ENCODE results near the gene PLBD1. TPM values are rescaled to one million over a fixed set of nuclear protein-coding genes. Genes with fewer than 3 reads are reported as not detected.

The PLBD1 gene, protein sequence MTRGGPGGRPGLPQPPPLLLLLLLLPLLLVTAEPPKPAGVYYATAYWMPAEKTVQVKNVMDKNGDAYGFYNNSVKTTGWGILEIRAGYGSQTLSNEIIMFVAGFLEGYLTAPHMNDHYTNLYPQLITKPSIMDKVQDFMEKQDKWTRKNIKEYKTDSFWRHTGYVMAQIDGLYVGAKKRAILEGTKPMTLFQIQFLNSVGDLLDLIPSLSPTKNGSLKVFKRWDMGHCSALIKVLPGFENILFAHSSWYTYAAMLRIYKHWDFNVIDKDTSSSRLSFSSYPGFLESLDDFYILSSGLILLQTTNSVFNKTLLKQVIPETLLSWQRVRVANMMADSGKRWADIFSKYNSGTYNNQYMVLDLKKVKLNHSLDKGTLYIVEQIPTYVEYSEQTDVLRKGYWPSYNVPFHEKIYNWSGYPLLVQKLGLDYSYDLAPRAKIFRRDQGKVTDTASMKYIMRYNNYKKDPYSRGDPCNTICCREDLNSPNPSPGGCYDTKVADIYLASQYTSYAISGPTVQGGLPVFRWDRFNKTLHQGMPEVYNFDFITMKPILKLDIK
- 0.25 and 0.40 TPM in 2 replicates for total RNA-seq

- no peak for DNase-seq (ENCODE audit: low read depth, low spot score)
These were observed at the start of gene PLBD1 for GRCh38 chr12:14567351-14568162. PLBD1 (minus strand) TSS chr12:14567883; CDS start chr12:14567696, 187 bp downstream.

- no peak for DNase-seq (ENCODE audit: low read depth, low spot score)
These were observed 47.0 kb upstream of the PLBD1 start for GRCh38 chr12:14614704-14615121.

DNA sequence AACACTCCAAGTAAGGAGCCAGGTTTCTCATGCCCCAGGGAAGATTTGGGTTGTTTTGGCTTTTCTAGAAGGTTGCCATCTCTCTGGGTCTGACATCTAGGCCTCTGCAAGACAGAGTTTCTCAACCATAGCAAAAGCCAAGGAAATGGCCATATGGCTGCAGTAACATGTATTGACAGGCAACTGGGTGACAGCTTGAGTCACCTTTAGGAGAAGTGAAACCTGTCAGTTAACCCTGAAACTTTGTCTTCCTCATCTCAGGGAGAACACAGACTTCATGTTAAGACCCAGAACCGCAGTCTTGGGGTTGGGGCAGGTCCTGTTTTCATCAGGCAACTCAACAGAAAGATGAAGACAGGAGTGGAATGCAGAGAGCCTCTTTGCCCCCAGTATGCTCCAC lies 46.0 kb upstream of the PLBD1 start:
- DNase-seq (ENCODE audit: low read depth, low spot score) = no peak

- no peak for DNase-seq (ENCODE audit: low read depth, low spot score)
These were observed 45.3 kb upstream of the PLBD1 start for GRCh38 chr12:14612898-14613445.

DNA sequence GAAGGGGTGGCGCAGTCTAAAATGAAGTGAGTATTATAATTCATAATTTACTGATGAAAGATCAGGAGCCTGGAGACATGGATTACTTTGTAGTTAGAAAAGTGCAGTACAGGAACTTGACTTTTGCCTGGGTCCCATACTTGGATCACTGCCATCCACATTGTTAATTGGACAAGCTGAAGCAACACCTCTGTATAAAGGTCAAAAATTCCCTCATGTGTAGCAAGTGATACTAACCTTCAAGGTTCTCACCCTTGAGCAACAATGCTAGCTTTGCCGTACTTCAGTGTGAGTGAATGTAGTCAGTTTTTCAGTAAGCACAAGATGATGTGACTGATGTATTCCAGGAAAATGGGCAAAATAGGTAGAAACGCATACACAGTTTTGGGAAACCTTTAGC lies 44.6 kb upstream of the PLBD1 start:
- DNase-seq (ENCODE audit: low read depth, low spot score) = no peak

- DNase-seq (ENCODE audit: low read depth, low spot score) = no peak
These were observed 44.0 kb upstream of the PLBD1 start for GRCh38 chr12:14611640-14612203.

- DNase-seq (ENCODE audit: low read depth, low spot score) = no peak
These were observed 39.9 kb upstream of the PLBD1 start for GRCh38 chr12:14607568-14607967.

GRCh38 chr12:14605401-14605989 lies 37.8 kb upstream of the PLBD1 start:
- DNase-seq (ENCODE audit: low read depth, low spot score) = no peak

DNA sequence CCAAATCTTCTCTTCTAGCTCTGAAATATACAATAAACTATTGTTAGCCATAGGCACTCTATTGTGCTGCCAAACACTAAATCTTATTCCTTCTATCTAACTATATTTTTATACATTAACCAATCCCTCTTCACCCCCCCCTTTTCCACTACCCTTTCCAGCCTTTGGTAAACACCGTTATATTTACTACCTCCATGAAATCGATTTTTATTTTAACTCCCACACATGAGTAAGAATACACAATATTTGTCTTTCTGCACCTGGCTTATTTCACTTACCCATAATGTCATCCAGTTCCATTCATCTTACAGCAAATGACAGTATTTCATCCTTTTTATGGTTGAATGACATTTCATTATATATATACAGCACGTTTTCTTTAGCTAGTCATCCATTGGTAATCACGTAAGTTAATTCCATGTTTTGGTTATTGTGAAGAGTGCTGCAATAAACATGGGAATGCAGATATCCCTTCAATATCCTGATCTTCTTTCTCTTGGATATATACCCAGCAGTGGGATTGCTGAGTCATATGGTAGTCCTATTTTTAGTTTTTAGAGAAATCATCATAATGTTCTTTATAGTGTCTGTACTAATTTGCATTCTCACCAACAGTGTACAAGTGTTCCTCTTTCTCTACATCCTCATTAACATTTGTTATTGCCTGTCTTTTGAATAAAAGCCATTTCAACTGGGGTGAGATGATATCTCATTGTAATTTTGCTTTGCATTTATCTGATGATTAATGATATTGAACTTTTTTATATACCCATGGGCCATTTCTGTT lies 34.2 kb upstream of the PLBD1 start:
- DNase-seq (ENCODE audit: low read depth, low spot score) = no peak

GRCh38 chr12:14597480-14597879 lies 29.8 kb upstream of the PLBD1 start:
- no peak for DNase-seq (ENCODE audit: low read depth, low spot score)

GRCh38 chr12:14591719-14592118 lies 24.0 kb upstream of the PLBD1 start:
- DNase-seq (ENCODE audit: low read depth, low spot score) = no peak

DNA sequence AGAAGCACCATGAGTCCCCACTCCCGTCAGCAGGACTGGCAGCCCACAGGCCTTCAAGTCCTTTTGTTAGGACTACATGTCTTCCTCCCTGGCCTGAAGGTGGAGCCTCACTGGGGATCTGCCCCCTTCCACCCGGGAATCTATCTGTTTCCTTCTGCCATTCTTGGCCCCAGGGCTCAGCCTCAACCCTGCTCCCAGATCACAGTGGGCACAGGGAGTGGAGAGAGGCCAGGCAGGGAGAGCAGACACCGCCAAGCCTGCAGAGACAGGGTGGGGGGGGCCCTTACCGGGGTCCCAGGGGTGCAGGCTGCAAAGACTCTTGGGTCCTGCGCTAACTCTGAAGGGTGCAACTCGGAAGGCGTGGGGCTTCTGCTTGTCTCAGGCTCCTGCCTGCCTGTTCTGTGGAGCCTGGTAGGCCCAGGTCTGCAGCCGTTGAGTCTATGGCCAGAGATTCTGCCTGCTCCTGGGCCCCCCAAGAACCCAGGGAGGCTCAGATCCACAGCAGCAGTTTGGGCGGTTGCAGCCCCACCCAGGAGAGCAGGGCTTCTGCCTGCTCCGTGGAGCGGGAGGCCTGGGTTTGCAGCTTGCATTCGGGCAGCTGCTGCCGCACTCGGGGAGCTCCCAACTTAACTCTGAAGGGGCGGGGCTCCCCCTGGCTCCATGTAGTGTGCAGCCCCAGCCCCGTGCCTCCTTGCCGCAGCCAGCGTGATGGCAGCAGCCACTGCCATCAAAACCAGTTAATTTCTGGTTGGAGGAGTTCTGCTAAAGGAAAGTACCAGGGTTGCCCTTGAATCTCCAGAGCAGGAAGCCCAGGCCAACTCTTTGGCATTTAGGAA lies 21.7 kb upstream of the PLBD1 start:
- no peak for DNase-seq (ENCODE audit: low read depth, low spot score)

DNA sequence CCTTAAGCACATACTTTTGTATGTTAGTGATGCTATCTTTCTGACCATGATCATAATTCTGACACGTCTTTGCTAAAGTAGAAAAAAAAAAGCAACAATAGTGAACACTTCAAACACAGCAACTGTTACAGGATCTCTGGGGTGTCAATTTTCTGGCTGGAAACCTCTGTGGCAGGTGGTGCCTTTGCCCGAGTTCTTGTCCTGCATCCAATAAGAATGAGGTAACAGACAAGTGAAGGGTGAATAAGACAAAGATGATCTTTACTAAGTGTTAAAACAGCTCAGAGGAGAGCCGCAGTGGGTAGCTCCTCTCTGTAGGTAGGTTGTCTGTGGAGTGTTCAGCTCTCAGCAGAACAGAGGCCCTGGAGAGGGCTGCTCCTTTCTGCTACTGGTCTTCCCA lies 20.9 kb upstream of the PLBD1 start:
- DNase-seq (ENCODE audit: low read depth, low spot score) = no peak

GRCh38 chr12:14578646-14579045 lies 11.0 kb upstream of the PLBD1 start:
- DNase-seq (ENCODE audit: low read depth, low spot score) = no peak

DNA sequence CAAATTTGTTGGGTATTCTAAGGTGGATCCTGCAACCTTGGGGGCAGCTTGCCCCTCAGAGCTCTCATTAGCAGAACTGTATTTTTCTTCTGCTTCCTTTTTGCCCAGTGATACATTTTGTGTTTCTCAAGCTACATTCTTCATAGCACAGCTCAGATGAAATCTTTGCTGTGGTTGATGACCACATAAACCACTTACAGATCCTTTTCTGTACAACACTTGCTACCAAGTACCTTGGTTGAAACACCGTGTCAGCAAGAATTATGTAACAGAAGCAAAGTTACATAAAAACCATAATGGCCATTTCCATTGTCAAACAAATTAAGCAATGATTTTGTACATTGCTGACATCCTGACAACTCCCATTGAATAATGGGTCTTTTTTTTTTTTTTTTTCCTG lies 9.7 kb upstream of the PLBD1 start:
- DNase-seq (ENCODE audit: low read depth, low spot score) = no peak

GRCh38 chr12:14576896-14577295 lies 9.2 kb upstream of the PLBD1 start:
- DNase-seq (ENCODE audit: low read depth, low spot score) = no peak

GRCh38 chr12:14575585-14575984 lies 7.9 kb upstream of the PLBD1 start:
- no peak for DNase-seq (ENCODE audit: low read depth, low spot score)

DNA sequence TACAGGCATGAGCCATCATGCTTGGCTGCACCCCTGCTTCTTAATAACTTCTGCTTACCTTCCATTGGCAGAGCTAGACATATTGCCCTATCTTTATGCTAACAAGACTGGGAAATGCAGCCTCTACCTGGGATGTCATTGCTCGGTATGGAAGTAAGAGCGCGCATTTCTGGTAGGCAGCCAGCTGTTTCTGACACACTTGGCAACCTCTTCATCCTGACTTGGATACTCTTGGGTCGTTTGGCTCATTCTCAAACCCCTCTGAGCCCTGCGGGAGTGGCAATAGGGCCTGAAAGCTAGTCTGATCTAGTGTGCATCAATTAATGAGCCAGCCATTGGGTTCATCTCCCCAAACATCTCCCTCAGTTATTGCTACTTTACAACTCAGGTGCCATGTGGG lies 5.4 kb upstream of the PLBD1 start:
- DNase-seq (ENCODE audit: low read depth, low spot score) = no peak

GRCh38 chr12:14572401-14572800 lies 4.7 kb upstream of the PLBD1 start:
- DNase-seq (ENCODE audit: low read depth, low spot score) = no peak

- DNase-seq (ENCODE audit: low read depth, low spot score) = no peak
These were observed 4.1 kb upstream of the PLBD1 start for GRCh38 chr12:14571779-14572178.
